Ovary (tissue), 9 donors: ENCODE data around the gene DYNC1I2. TPM values are rescaled to one million over a fixed set of nuclear protein-coding genes. Genes with fewer than 3 reads are reported as not detected.

Source experiments
- DNase-seq, 5 donors: peaks; one replicate each; pipeline ENCODE4 v3.0.0-alpha.2; 2019 to 2020
- H3K27ac ChIP-seq, 2 donors: fragments of 200-600 bp; one replicate each; pipeline versions ENCODE4 v1.5.1 to v1.8.0; 2019 to 2022
- H3K27me3 ChIP-seq: fragments of 200-600 bp; one replicate; pipeline ENCODE4 v1.8.0; 2022
- H3K36me3 ChIP-seq: fragments of 200-600 bp; sonication (generic); one replicate; pipeline ENCODE4 v1.5.1; 2019
- H3K4me1 ChIP-seq: one replicate; pipeline ENCODE4 v1.8.1; 2013; ENCODE audit warnings: mild to moderate bottlenecking, moderate library complexity; ENCODE audit not compliant: insufficient read depth
- H3K4me3 ChIP-seq: fragments of 200-600 bp; sonication (generic); one replicate; pipeline ENCODE4 v1.5.1; 2017
- H3K9me3 ChIP-seq, 2 donors: fragments of 200-600 bp in 1 of 2; sonication (generic) in 1 of 2; one replicate each; pipeline versions ENCODE4 v1.5.1 to v1.8.1; 2013 to 2019; ENCODE audit warnings: mild to moderate bottlenecking in 1 of 2, moderate library complexity in 1 of 2
- CTCF ChIP-seq, 3 donors: fragments of 450-650 bp in 2 of 3; fragments of 200-600 bp in 1 of 3; IDR thresholded peaks; one replicate each; pipeline versions ENCODE4 v1.5.1 to v1.8.0; 2016 to 2022; ENCODE audit warnings: antibody characterized with exemption in 3 of 3, mild to moderate bottlenecking in 1 of 3
- EP300 ChIP-seq: sonication (generic); formaldehyde crosslinking; IDR thresholded peaks from one replicate; pipeline ENCODE4 v1.6.1; 2017; ENCODE audit warnings: antibody characterized with exemption
- POLR2A ChIP-seq: fragments of 450-650 bp; IDR thresholded peaks from one replicate; pipeline ENCODE4 v1.6.1; 2017; ENCODE audit warnings: antibody characterized with exemption, mild to moderate bottlenecking, moderate library complexity
- WGBS, 3 donors: extraction: QIAGEN DNeasy Blood & Tissue Kit in 1 of 3; methylation state at CpG; one replicate each; pipeline versions ENCODE4 v1.1.5 to v1.1.7; 2013 to 2017; 5-methylcytosine and 5-hydroxymethylcytosine counted together
- intact Hi-C, 4 donors: fragments of 100-400 bp; cut with DNase I; formaldehyde crosslinking; loops; one replicate each; pipeline versions ENCODE4 v1.11.0 to v1.15.1; 2022 to 2023
- polyA plus RNA-seq, 2 donors: library from polyadenylated mRNA; stranded (reverse); fragments of 200-250 nt in 1 of 2; fragments of 350-450 nt in 1 of 2; fragmentation: Illumina TruSeq in 1 of 2; extraction: RNeasy Lipid Tissue Mini Kit (QIAGEN cat#74804) in 1 of 2; gene quantifications; one replicate each; pipeline ENCODE4 v1.2.3, GENCODE V29; 2013 to 2014
- total RNA-seq, 7 donors: library from RNA; depleted of rRNA in 2 of 7; stranded (reverse); fragments of >200 nt in 2 of 7; fragmentation: NEBNext Ultra II Directional in 3 of 7; extraction: Animal tissue kit (Norgen Biotek cat#: 25700) in 3 of 7; gene quantifications; one replicate each; pipeline versions ENCODE4 v1.1.0 to v1.2.4, GENCODE V29; 2016 to 2023
- donor health status: DM: no; HTN: no; CAD: no; lungs with moderate emphysema.
- donor health status: DM: no; HTN: no; CAD: no.
- donor health status: Bipolar disorder and iron deficiency.
- donor health status: DM: yes; HTN: yes; CAD: no.
- donor health status: DM: no; HTN: no; CAD: no.
- donor health status: DM: yes; HTN: yes; CAD: no.

Gene DYNC1I2
- total and polyA plus RNA-seq, 9 donors = 69.9 to 118 (median 81.4) TPM

GRCh38 chr2:171729952-171730317, 42.7 kb downstream of the DYNC1I2 start:
- TF ChIP-seq POLR2A = no peak
- no peak for TF ChIP-seq CTCF (IDR thresholded peaks at IDR 0.05)
- TF ChIP-seq EP300 = no peak
- no peaks in the 10 kb centered on the region for H3K36me3 ChIP-seq
- intact Hi-C loops = no loop called here
- no peaks in the 10 kb centered on the region for H3K27me3 ChIP-seq
- no peaks in the 10 kb centered on the region for H3K9me3 ChIP-seq
- whole genome bisulfite sequencing, 3 donors = 62 to 65% (median 63%) methylated on average over 3 of the region's 3 CpGs
- DNase-seq = no peak
- H3K4me3 ChIP-seq = no peak overlapping the region
- H3K4me1 ChIP-seq = no peaks in the 10 kb centered on the region
- no peak overlapping the region for H3K27ac ChIP-seq

- Histone ChIP-seq H3K36me3 (no peaks in the 10 kb centered on the region), H3K27ac (no peak overlapping the region), H3K9me3 (no peaks in the 10 kb centered on the region), H3K27me3 (no peaks in the 10 kb centered on the region), H3K4me1 (no peaks in the 10 kb centered on the region), H3K4me3 (no peak overlapping the region)
- TF ChIP-seq EP300 (no peak), CTCF (IDR thresholded peaks at IDR 0.05) (no peak), POLR2A (no peak)
- intact Hi-C loops = no loop called here
- DNase-seq = no peak
- 55 to 71% (median 68%) methylated on average over 4 of the region's 4 CpGs for WGBS, 3 donors
Observed at GRCh38 chr2:171735991-171736710, 48.9 kb downstream of the DYNC1I2 start.

- Histone ChIP-seq H3K4me1 (no peaks in the 10 kb centered on the region), H3K27me3 (no peaks in the 10 kb centered on the region), H3K4me3 (no peak overlapping the region), H3K27ac (no peak overlapping the region), H3K9me3 (no peaks in the 10 kb centered on the region), H3K36me3 (no peaks in the 10 kb centered on the region)
- 55 to 66% (median 58%) methylated on average over 2 of the region's 2 CpGs for WGBS, 3 donors
- intact Hi-C loops = no loop called here
- DNase-seq = no peak
- TF ChIP-seq POLR2A = no peak
- TF ChIP-seq CTCF (IDR thresholded peaks at IDR 0.05) = no peak
- no peak for TF ChIP-seq EP300
Observed at GRCh38 chr2:171741189-171741588, 53.9 kb downstream of the DYNC1I2 start.

GRCh38 chr2:171742760-171743159, 55.5 kb downstream of the DYNC1I2 start:
- Histone ChIP-seq H3K4me1 (no peaks in the 10 kb centered on the region), H3K27ac (no peak overlapping the region), H3K27me3 (no peaks in the 10 kb centered on the region), H3K36me3 (no peaks in the 10 kb centered on the region), H3K9me3 (no peaks in the 10 kb centered on the region), H3K4me3 (no peak overlapping the region)
- 86 to 97% (median 89%) methylated on average over 1 of the region's 1 CpG for WGBS, 3 donors
- no peak for TF ChIP-seq POLR2A
- no peak for TF ChIP-seq EP300
- no peak for TF ChIP-seq CTCF (IDR thresholded peaks at IDR 0.05)
- no peak for DNase-seq
- intact Hi-C loops = no loop called here
